Stomach (tissue), 9 donors: ENCODE data around the gene PDE4B. TPM values are rescaled to one million over a fixed set of nuclear protein-coding genes. Genes with fewer than 3 reads are reported as not detected.

Experiments
- DNase-seq, 2 donors: peaks; one replicate each; pipeline versions ENCODE4 v3.0.0 to v3.0.0-alpha.2; 2013 to 2019
- H3K27ac ChIP-seq, 5 donors: fragments of 200-600 bp in 4 of 5; sonication (generic) in 4 of 5; one replicate each; pipeline ENCODE4 v1.5.1; 2013 to 2019; ENCODE audit warnings: mild to moderate bottlenecking in 1 of 5, moderate library complexity in 1 of 5
- H3K27me3 ChIP-seq, 3 donors: fragments of 200-600 bp; sonication (generic); one replicate each; pipeline ENCODE4 v1.5.1; 2017 to 2019; ENCODE audit warnings: mixed run types in 1 of 3
- H3K36me3 ChIP-seq, 4 donors: fragments of 200-600 bp; sonication (generic); 1 replicate in 3 of 4; 2 replicates in 1 of 4; pipeline ENCODE4 v1.5.1; 2016 to 2019
- H3K4me1 ChIP-seq, 4 donors: fragments of 200-600 bp; sonication (generic); one replicate each; pipeline ENCODE4 v1.5.1; 2016 to 2019
- H3K4me3 ChIP-seq, 4 donors: fragments of 200-600 bp; sonication (generic) in 3 of 4; one replicate each; pipeline ENCODE4 v1.5.1; 2016 to 2019; ENCODE audit warnings: mild to moderate bottlenecking in 1 of 4
- H3K9me3 ChIP-seq, 4 donors: fragments of 200-600 bp; sonication (generic); one replicate each; pipeline ENCODE4 v1.5.1; 2016 to 2019
- CTCF ChIP-seq, 7 experiments: fragments of 450-650 bp in 4 of 7; fragments of 200-600 bp in 3 of 7; sonication (generic) in 3 of 7; IDR thresholded peaks; one replicate each; pipeline ENCODE4 v1.5.1; 2016 to 2019; ENCODE audit warnings: antibody characterized with exemption in 7 of 7, control low read depth in 2 of 7, mild to moderate bottlenecking in 1 of 7
- EP300 ChIP-seq: sonication (generic); formaldehyde crosslinking; IDR thresholded peaks from one replicate; pipeline ENCODE4 v1.6.1; 2017; ENCODE audit warnings: antibody characterized with exemption
- POLR2A ChIP-seq, 4 donors: fragments of 450-650 bp; IDR thresholded peaks; one replicate each; pipeline ENCODE4 v1.6.1; 2016; ENCODE audit warnings: antibody characterized with exemption in 4 of 4, control low read depth in 2 of 4, mild to moderate bottlenecking in 1 of 4, moderate library complexity in 1 of 4
- POLR2AphosphoS5 ChIP-seq, 3 donors: sonication (generic); formaldehyde crosslinking; IDR thresholded peaks; one replicate each; pipeline ENCODE4 v1.6.1; 2016; ENCODE audit warnings: antibody characterized with exemption in 3 of 3
- WGBS, 5 donors: extraction: QIAGEN DNeasy Blood & Tissue Kit in 3 of 5; methylation state at CpG; one replicate each; pipeline versions ENCODE4 v1.1.5 to v1.1.7; 2013 to 2018; 5-methylcytosine and 5-hydroxymethylcytosine counted together
- intact Hi-C: fragments of 100-400 bp; cut with DNase I; formaldehyde crosslinking; loops from one replicate; pipeline ENCODE4 v1.15.1; 2023; ENCODE audit warnings: low total_unique reads
- polyA plus RNA-seq, 3 donors: library from polyadenylated mRNA; stranded (reverse); fragments of 200-250 nt; gene quantifications; one replicate each; pipeline ENCODE4 v1.2.3, GENCODE V29; 2013
- total RNA-seq, 5 donors: library from RNA; depleted of rRNA; stranded (reverse); fragments of >200 nt; gene quantifications; one replicate each; pipeline versions ENCODE4 v1.1.0 to v1.2.3, GENCODE V29; 2014 to 2016
- donor health status: healthy with polysubstance abuse.
- donor health status: Bipolar disorder and iron deficiency.
- donor health status: healthy.

PDE4B gene
- total and polyA plus RNA-seq, 8 donors: 0.45 to 34.3 (median 3.2) TPM

- TF ChIP-seq CTCF (IDR thresholded peaks at IDR 0.05) (no peak), EP300 (no peak), POLR2AphosphoS5 (IDR thresholded peaks at IDR 0.05) (no peak), POLR2A (IDR thresholded peaks at IDR 0.05) (no peak)
Observed at GRCh38 chr1:66025188-66025587, 232.5 kb downstream of the PDE4B start.

GRCh38 chr1:66028035-66028434 is 235.3 kb downstream of the PDE4B start:
- Histone ChIP-seq H3K4me3 (no peak overlapping the region), H3K36me3 (no peaks in the 10 kb centered on the region), H3K27me3 (no peaks in the 10 kb centered on the region), H3K4me1 (no peaks in the 10 kb centered on the region), H3K9me3 (peaks cover 0 to 12% (median 4%) of the 10 kb centered on the region in 4 donors), H3K27ac (no peak overlapping the region)
- no peak for DNase-seq
- 89 to 100% (median 98%) methylated on average over 3 of the region's 3 CpGs for WGBS, 5 donors
- no peak for TF ChIP-seq CTCF (IDR thresholded peaks at IDR 0.05)
- TF ChIP-seq POLR2A (IDR thresholded peaks at IDR 0.05): no peak
- TF ChIP-seq EP300: no peak
- TF ChIP-seq POLR2AphosphoS5 (IDR thresholded peaks at IDR 0.05): no peak
- intact Hi-C loops: no loop called here

More at GRCh38 chr1:66025188-66025587, 232.5 kb downstream of the PDE4B start:
- no peak for DNase-seq
- H3K27me3 ChIP-seq: no peaks in the 10 kb centered on the region
- H3K9me3 ChIP-seq: peaks cover 0 to 7% (median 2%) of the 10 kb centered on the region in 4 donors
- intact Hi-C loops: no loop called here
- no peaks in the 10 kb centered on the region for H3K36me3 ChIP-seq
- no peaks in the 10 kb centered on the region for H3K4me1 ChIP-seq
- H3K4me3 ChIP-seq: no peak overlapping the region
- H3K27ac ChIP-seq: no peak overlapping the region

- H3K4me1 ChIP-seq: no peaks in the 10 kb centered on the region
- no peaks in the 10 kb centered on the region for H3K36me3 ChIP-seq
- no peak overlapping the region for H3K27ac ChIP-seq
- WGBS, 5 donors: 11 to 27% (median 14%) methylated on average over 1 of the region's 1 CpG
- peaks cover 0 to 12% (median 4%) of the 10 kb centered on the region in 4 donors for H3K9me3 ChIP-seq
- no peak for DNase-seq
- no peaks in the 10 kb centered on the region for H3K27me3 ChIP-seq
- no peak overlapping the region for H3K4me3 ChIP-seq
- intact Hi-C loops: no loop called here
- no peak for TF ChIP-seq POLR2AphosphoS5 (IDR thresholded peaks at IDR 0.05)
- TF ChIP-seq EP300: no peak
- no peak for TF ChIP-seq POLR2A (IDR thresholded peaks at IDR 0.05)
- no peak for TF ChIP-seq CTCF (IDR thresholded peaks at IDR 0.05)
Observed at GRCh38 chr1:66033781-66034180, 241.1 kb downstream of the PDE4B start.

GRCh38 chr1:66035616-66036245 is 243.0 kb downstream of the PDE4B start:
- Histone ChIP-seq H3K4me1 (no peaks in the 10 kb centered on the region), H3K36me3 (no peaks in the 10 kb centered on the region), H3K9me3 (peaks cover 0 to 2% (median 0%) of the 10 kb centered on the region in 4 donors), H3K27me3 (no peaks in the 10 kb centered on the region), H3K27ac (no peak overlapping the region), H3K4me3 (no peak overlapping the region)
- intact Hi-C loops: no loop called here
- WGBS, 5 donors: 12 to 35% (median 22%) methylated on average over 1 of the region's 1 CpG
- no peak for TF ChIP-seq POLR2A (IDR thresholded peaks at IDR 0.05)
- no peak for TF ChIP-seq EP300
- TF ChIP-seq CTCF (IDR thresholded peaks at IDR 0.05): no peak
- no peak for TF ChIP-seq POLR2AphosphoS5 (IDR thresholded peaks at IDR 0.05)
- DNase-seq: no peak
